Measurements from ENCODE around the gene PARL.

The PARL gene

GRCh38 chr3:183807881-183808280 is 76.8 kb downstream of the PARL start:
- Histone ChIP-seq H3K27ac (ENCODE audit: low read length) (no peak overlapping the region), H3K79me2 (ENCODE audit: low read length) (no peaks in the 10 kb centered on the region), H4K20me1 (ENCODE audit: insufficient read depth, low read length) (no peaks in the 10 kb centered on the region), H3K27me3 (ENCODE audit: low read depth, low read length) (no peaks in the 10 kb centered on the region), H3K9ac (ENCODE audit: low read length) (no peak overlapping the region), H3K9me3 (ENCODE audit: insufficient read depth, low read length) (no peaks in the 10 kb centered on the region), H2AFZ (ENCODE audit: low read depth, low read length) (no peak overlapping the region), H3K36me3 (replicated peaks; ENCODE audit: low read depth, low read length) (peaks cover 73% of the 10 kb centered on the region), H3K4me1 (ENCODE audit: low read length) (no peaks in the 10 kb centered on the region), H3K4me2 (ENCODE audit: low read length) (no peak overlapping the region), H3K4me3 (ENCODE audit: low read length) (no peak overlapping the region)
- TF ChIP-seq EZH2phosphoT487 (IDR thresholded peaks at IDR 0.05; ENCODE audit: low read depth) (no peak), CTCF (IDR thresholded peaks at IDR 0.05; ENCODE audit: low read depth, low read length) (no peak)

GRCh38 chr3:183807209-183807728 is 77.4 kb downstream of the PARL start:
- Histone ChIP-seq H4K20me1 (ENCODE audit: insufficient read depth, low read length) (no peaks in the 10 kb centered on the region), H3K27me3 (ENCODE audit: low read depth, low read length) (no peaks in the 10 kb centered on the region), H3K4me1 (ENCODE audit: low read length) (no peaks in the 10 kb centered on the region), H3K36me3 (replicated peaks; ENCODE audit: low read depth, low read length) (peaks cover 73% of the 10 kb centered on the region), H3K4me2 (ENCODE audit: low read length) (no peak overlapping the region), H3K27ac (ENCODE audit: low read length) (no peak overlapping the region), H2AFZ (ENCODE audit: low read depth, low read length) (no peak overlapping the region), H3K79me2 (ENCODE audit: low read length) (no peaks in the 10 kb centered on the region), H3K9me3 (ENCODE audit: insufficient read depth, low read length) (no peaks in the 10 kb centered on the region), H3K4me3 (ENCODE audit: low read length) (no peak overlapping the region), H3K9ac (ENCODE audit: low read length) (no peak overlapping the region)
- TF ChIP-seq EZH2phosphoT487 (IDR thresholded peaks at IDR 0.05; ENCODE audit: low read depth) = no peak

- H3K4me1 ChIP-seq (ENCODE audit: low read length) = no peaks in the 10 kb centered on the region
- H4K20me1 ChIP-seq (ENCODE audit: insufficient read depth, low read length) = no peaks in the 10 kb centered on the region
- H3K79me2 ChIP-seq (ENCODE audit: low read length) = no peaks in the 10 kb centered on the region
- TF ChIP-seq CTCF (IDR thresholded peaks at IDR 0.05; ENCODE audit: low read depth, low read length) (no peak), EZH2phosphoT487 (IDR thresholded peaks at IDR 0.05; ENCODE audit: low read depth) (no peak)
- no peak overlapping the region for H2AFZ ChIP-seq (ENCODE audit: low read depth, low read length)
- H3K27ac ChIP-seq (ENCODE audit: low read length) = no peak overlapping the region
- no peaks in the 10 kb centered on the region for H3K27me3 ChIP-seq (ENCODE audit: low read depth, low read length)
- no peak overlapping the region for H3K4me3 ChIP-seq (ENCODE audit: low read length)
- peaks cover 74% of the 10 kb centered on the region for H3K36me3 ChIP-seq (replicated peaks; ENCODE audit: low read depth, low read length)
- H3K9me3 ChIP-seq (ENCODE audit: insufficient read depth, low read length) = no peaks in the 10 kb centered on the region
- H3K9ac ChIP-seq (ENCODE audit: low read length) = no peak overlapping the region
- H3K4me2 ChIP-seq (ENCODE audit: low read length) = no peak overlapping the region
These were observed 81.7 kb downstream of the PARL start for GRCh38 chr3:183802989-183803388.

GRCh38 chr3:183801601-183802000 is 83.1 kb downstream of the PARL start:
- no peaks in the 10 kb centered on the region for H3K79me2 ChIP-seq (ENCODE audit: low read length)
- H3K27me3 ChIP-seq (ENCODE audit: low read depth, low read length) = no peaks in the 10 kb centered on the region
- no peaks in the 10 kb centered on the region for H4K20me1 ChIP-seq (ENCODE audit: insufficient read depth, low read length)
- H3K4me3 ChIP-seq (ENCODE audit: low read length) = no peak overlapping the region
- no peaks in the 10 kb centered on the region for H3K9me3 ChIP-seq (ENCODE audit: insufficient read depth, low read length)
- H2AFZ ChIP-seq (ENCODE audit: low read depth, low read length) = no peak overlapping the region
- TF ChIP-seq CTCF (IDR thresholded peaks at IDR 0.05; ENCODE audit: low read depth, low read length) = no peak
- no peak for TF ChIP-seq EZH2phosphoT487 (IDR thresholded peaks at IDR 0.05; ENCODE audit: low read depth)
- H3K4me2 ChIP-seq (ENCODE audit: low read length) = no peak overlapping the region
- no peaks in the 10 kb centered on the region for H3K4me1 ChIP-seq (ENCODE audit: low read length)
- H3K27ac ChIP-seq (ENCODE audit: low read length) = no peak overlapping the region
- H3K36me3 ChIP-seq (replicated peaks; ENCODE audit: low read depth, low read length) = peaks cover 68% of the 10 kb centered on the region
- H3K9ac ChIP-seq (ENCODE audit: low read length) = no peak overlapping the region

All from OCI-LY3 (cell line).